Sigmoid colon (tissue), 4 donors: ENCODE data around the gene GBP2.

ENCODE experiments used
- CTCF ChIP-seq, 4 experiments: fragments of 450-650 bp in 3 of 4; fragments of 200-600 bp in 1 of 4; IDR thresholded peaks; one replicate each; pipeline ENCODE4 v1.5.1; 2016 to 2019; ENCODE audit warnings: antibody characterized with exemption in 4 of 4, mild to moderate bottlenecking in 3 of 4, moderate library complexity in 2 of 4
- EP300 ChIP-seq, 4 donors: sonication (generic); formaldehyde crosslinking; IDR thresholded peaks; one replicate each; pipeline ENCODE4 v1.6.1; 2017; ENCODE audit warnings: antibody characterized with exemption in 4 of 4
- POLR2A ChIP-seq, 2 donors: fragments of 450-650 bp; IDR thresholded peaks; one replicate each; pipeline ENCODE4 v1.6.1; 2016; ENCODE audit warnings: antibody characterized with exemption in 2 of 2, mild to moderate bottlenecking in 2 of 2, moderate library complexity in 2 of 2

GRCh38 chr1:89129911-89130310 is 4.0 kb upstream of the GBP2 start:
- no peak for TF ChIP-seq CTCF (IDR thresholded peaks at IDR 0.05)
- TF ChIP-seq EP300 (IDR thresholded peaks at IDR 0.05) = no peak
- TF ChIP-seq POLR2A (IDR thresholded peaks at IDR 0.05) = no peak
